Measurements from ENCODE around the gene HSP90AA1.

DNA sequence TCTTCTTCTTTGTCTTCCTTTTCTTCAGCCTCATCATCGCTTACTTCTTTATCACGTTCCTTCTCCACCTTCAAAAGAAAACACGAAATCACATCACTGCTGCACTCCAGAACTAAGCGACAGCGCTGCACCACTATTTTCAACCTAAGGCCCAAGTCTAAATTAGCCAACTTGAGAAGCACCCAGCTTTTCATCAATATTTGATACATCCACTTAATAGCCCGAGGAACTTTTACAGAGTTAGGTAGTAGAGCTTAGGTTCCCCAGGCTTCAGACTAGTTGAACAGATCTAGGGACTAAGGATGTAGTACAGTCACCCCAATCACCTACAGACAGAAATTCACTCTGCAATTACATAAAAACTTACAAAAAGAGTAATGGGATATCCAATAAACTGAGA is 1.9 kb downstream of the HSP90AA1 start:
- TF ChIP-seq CTCF (IDR thresholded peaks at IDR 0.05) (no peak), EZH2 (IDR thresholded peaks at IDR 0.05; ENCODE audit: borderline replicate concordance, insufficient read depth, low read depth, low read length, poor library complexity, severe bottlenecking) (no peak)

All from B cell (primary cell).